ENCODE measurements around the gene KRT85. TPM values are rescaled to one million over a fixed set of nuclear protein-coding genes. Genes with fewer than 3 reads are reported as not detected.
A peak's percentile ranks its signal among the peaks of the same experiment; 100 is the strongest.

The KRT85 gene
- polyA plus RNA-seq, 1 donor (not counting 4 experiments of a cell fraction or from before 2014, with no cell fraction given): not detected

DNA sequence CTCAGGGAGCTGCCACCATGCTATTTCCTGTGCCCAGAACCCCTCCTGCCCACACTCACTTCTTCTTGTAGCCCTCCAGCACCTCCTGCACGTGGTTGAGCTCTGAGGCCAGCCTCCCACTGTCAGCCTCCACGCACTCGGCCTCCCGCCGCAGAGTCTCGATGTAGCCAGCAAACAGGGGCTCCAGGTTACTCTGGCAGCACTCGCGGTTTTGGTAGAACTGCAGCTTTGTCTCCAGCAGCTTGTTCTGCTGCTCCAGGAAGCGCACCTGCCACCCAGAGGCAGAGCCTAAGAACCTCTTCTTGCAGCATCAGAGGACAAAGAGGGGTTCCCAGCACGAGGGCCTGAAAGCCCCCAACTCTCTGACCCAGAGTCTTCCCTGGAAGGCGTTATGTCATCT lies 48.2 kb downstream of the KRT85 start:
- H3K4me1 ChIP-seq (ENCODE audit: control insufficient read depth, extremely low read depth, insufficient read depth, low read length): no peaks in the 10 kb centered on the region
- no peaks in the 10 kb centered on the region for H3K9me1 ChIP-seq (ENCODE audit: control insufficient read depth, extremely low read depth, insufficient read depth, low read length)
- H3K9me3 ChIP-seq (ENCODE audit: control insufficient read depth, low read depth, low read length): no peaks in the 10 kb centered on the region
- no peak overlapping the region for H3K27ac ChIP-seq (ENCODE audit: control insufficient read depth, insufficient read depth, low read length)
- H3K4me2 ChIP-seq (ENCODE audit: control insufficient read depth, extremely low read depth, insufficient read depth, low read depth, low read length): no peak overlapping the region
- DNase-seq (ENCODE audit: low read depth, low spot score) (no peak), FAIRE-seq (no peak)
- H3K4me3 ChIP-seq (ENCODE audit: control insufficient read depth in 2 of 3, extremely low read depth in 1 of 3, insufficient read depth in 2 of 3, low read depth in 1 of 3, low read length in 3 of 3): no peak overlapping the region
- H4K20me1 ChIP-seq (ENCODE audit: control insufficient read depth, extremely low read depth, insufficient read depth, low read length): no peaks in the 10 kb centered on the region
- H3K36me3 ChIP-seq (ENCODE audit: control insufficient read depth in 2 of 2, extremely low read depth in 1 of 2, insufficient read depth in 2 of 2, low read length in 2 of 2): no peaks in the 10 kb centered on the region
- H3K79me2 ChIP-seq (ENCODE audit: control insufficient read depth, insufficient read depth, low read length): no peaks in the 10 kb centered on the region
- peaks cover 12% of the 10 kb centered on the region for H3K27me3 ChIP-seq (ENCODE audit: control insufficient read depth, extremely low read depth, insufficient read depth, low read length)
- H2AFZ ChIP-seq (ENCODE audit: control insufficient read depth, low read length): no peak overlapping the region
- TF ChIP-seq EZH2 (IDR thresholded peaks at IDR 0.05; ENCODE audit: low read length): no peak
- TF ChIP-seq, protein P1, sequence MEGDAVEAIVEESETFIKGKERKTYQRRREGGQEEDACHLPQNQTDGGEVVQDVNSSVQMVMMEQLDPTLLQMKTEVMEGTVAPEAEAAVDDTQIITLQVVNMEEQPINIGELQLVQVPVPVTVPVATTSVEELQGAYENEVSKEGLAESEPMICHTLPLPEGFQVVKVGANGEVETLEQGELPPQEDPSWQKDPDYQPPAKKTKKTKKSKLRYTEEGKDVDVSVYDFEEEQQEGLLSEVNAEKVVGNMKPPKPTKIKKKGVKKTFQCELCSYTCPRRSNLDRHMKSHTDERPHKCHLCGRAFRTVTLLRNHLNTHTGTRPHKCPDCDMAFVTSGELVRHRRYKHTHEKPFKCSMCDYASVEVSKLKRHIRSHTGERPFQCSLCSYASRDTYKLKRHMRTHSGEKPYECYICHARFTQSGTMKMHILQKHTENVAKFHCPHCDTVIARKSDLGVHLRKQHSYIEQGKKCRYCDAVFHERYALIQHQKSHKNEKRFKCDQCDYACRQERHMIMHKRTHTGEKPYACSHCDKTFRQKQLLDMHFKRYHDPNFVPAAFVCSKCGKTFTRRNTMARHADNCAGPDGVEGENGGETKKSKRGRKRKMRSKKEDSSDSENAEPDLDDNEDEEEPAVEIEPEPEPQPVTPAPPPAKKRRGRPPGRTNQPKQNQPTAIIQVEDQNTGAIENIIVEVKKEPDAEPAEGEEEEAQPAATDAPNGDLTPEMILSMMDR (optimal IDR thresholded peaks at IDR 0.05 in 1 of 3, IDR thresholded peaks at IDR 0.05 in 1 of 3, conservative IDR thresholded peaks at IDR 0.05 in 1 of 3; ENCODE audit: extremely low read depth in 1 of 3, insufficient read depth in 2 of 3, low read length in 3 of 3): peak in 2 of 3 experiments; percentile 31 to 37
- dilution Hi-C loops (cut with MboI; ENCODE audit: extremely low pct_ligation_motif_present, low sequenced_read_pairs): no loop called here
- H3K9ac ChIP-seq (ENCODE audit: control insufficient read depth, extremely low read depth, insufficient read depth, low read length): no peak overlapping the region

DNA sequence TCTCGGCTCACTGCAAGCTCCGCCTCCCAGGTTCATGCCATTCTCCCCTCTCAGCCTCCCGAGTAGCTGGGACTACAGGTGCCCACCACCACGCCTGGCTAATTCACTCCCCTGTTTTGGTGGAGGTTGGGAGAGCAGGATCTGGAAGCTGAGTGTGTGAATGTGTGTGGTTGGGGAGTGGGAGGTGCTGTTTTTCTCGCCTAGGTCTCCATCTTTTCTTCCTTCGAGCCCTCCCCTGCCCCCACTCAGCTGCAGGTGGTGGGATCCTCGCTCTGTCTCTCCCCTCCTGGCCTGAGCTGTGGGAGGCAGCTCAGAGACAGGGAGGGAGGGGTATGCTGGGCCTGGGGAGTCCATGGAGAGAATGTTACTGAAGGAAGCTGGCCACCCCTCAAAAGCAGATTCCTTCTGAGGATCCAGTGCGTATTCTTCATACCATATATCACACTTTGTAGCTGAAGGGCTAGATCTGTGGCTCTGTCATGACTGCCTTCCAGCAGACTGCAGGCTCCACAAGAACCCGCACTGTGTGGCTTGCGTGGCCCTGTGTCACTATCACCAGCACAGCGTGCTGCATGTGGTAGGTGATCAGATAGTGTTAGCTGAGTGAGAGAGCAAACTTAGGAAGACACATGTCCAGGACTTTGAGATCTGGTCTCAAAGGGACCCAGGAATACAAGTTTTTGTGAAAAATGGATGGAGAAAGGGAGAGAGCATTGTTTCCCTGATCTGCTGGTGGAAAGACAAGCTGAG lies 48.9 kb downstream of the KRT85 start:
- Histone ChIP-seq H4K20me1 (ENCODE audit: control insufficient read depth, extremely low read depth, insufficient read depth, low read length) (no peaks in the 10 kb centered on the region), H2AFZ (ENCODE audit: control insufficient read depth, low read length) (no peak overlapping the region), H3K4me2 (ENCODE audit: control insufficient read depth, extremely low read depth, insufficient read depth, low read depth, low read length) (no peak overlapping the region), H3K79me2 (ENCODE audit: control insufficient read depth, insufficient read depth, low read length) (no peaks in the 10 kb centered on the region), H3K4me3 (ENCODE audit: control insufficient read depth in 2 of 3, extremely low read depth in 1 of 3, insufficient read depth in 2 of 3, low read depth in 1 of 3, low read length in 3 of 3) (no peak overlapping the region), H3K9me3 (ENCODE audit: control insufficient read depth, low read depth, low read length) (no peaks in the 10 kb centered on the region), H3K9ac (ENCODE audit: control insufficient read depth, extremely low read depth, insufficient read depth, low read length) (no peak overlapping the region), H3K9me1 (ENCODE audit: control insufficient read depth, extremely low read depth, insufficient read depth, low read length) (no peaks in the 10 kb centered on the region), H3K4me1 (ENCODE audit: control insufficient read depth, extremely low read depth, insufficient read depth, low read length) (no peaks in the 10 kb centered on the region), H3K27me3 (ENCODE audit: control insufficient read depth, extremely low read depth, insufficient read depth, low read length) (peaks cover 15% of the 10 kb centered on the region), H3K36me3 (ENCODE audit: control insufficient read depth in 2 of 2, extremely low read depth in 1 of 2, insufficient read depth in 2 of 2, low read length in 2 of 2) (no peaks in the 10 kb centered on the region), H3K27ac (ENCODE audit: control insufficient read depth, insufficient read depth, low read length) (no peak overlapping the region)
- dilution Hi-C loops (cut with MboI; ENCODE audit: extremely low pct_ligation_motif_present, low sequenced_read_pairs): no loop called here
- TF ChIP-seq EZH2 (IDR thresholded peaks at IDR 0.05; ENCODE audit: low read length): no peak
- TF ChIP-seq, protein P1 (optimal IDR thresholded peaks at IDR 0.05 in 1 of 3, IDR thresholded peaks at IDR 0.05 in 1 of 3, conservative IDR thresholded peaks at IDR 0.05 in 1 of 3; ENCODE audit: extremely low read depth in 1 of 3, insufficient read depth in 2 of 3, low read length in 3 of 3): no peak
- FAIRE-seq (no peak), DNase-seq (ENCODE audit: low read depth, low spot score) (no peak)

Data from keratinocyte (primary cell).